Thymus (tissue), 11 donors: ENCODE results near the gene HOXB13. TPM values are rescaled to one million over a fixed set of nuclear protein-coding genes. Genes with fewer than 3 reads are reported as not detected.

ENCODE experiments used
- DNase-seq, 9 donors: peaks; one replicate each; pipeline ENCODE4 v3.0.0-alpha.2; 2013; ENCODE audit warnings: low spot score in 9 of 9, low read depth in 6 of 9, missing footprints in 1 of 9
- H3K27ac ChIP-seq, 2 donors: one replicate each; pipeline ENCODE4 v1.5.1; 2013; ENCODE audit warnings: control low read depth in 1 of 2, low read depth in 1 of 2, low read length in 1 of 2, mild to moderate bottlenecking in 1 of 2, moderate library complexity in 1 of 2
- H3K27me3 ChIP-seq, 2 donors: one replicate each; pipeline ENCODE4 v1.5.1; 2013; ENCODE audit warnings: low read length in 1 of 2; ENCODE audit not compliant: control insufficient read depth in 2 of 2, insufficient read depth in 1 of 2
- H3K36me3 ChIP-seq, 2 donors: one replicate each; pipeline ENCODE4 v1.5.1; 2013; ENCODE audit warnings: low read length in 1 of 2, mild to moderate bottlenecking in 1 of 2, moderate library complexity in 1 of 2; ENCODE audit not compliant: control insufficient read depth in 2 of 2, insufficient read depth in 2 of 2
- H3K4me1 ChIP-seq, 2 donors: one replicate each; pipeline ENCODE4 v1.5.1; 2013; ENCODE audit warnings: low read length in 2 of 2; ENCODE audit not compliant: control insufficient read depth in 2 of 2, insufficient read depth in 2 of 2
- H3K4me3 ChIP-seq, 2 donors: one replicate each; pipeline ENCODE4 v1.5.1; 2013; ENCODE audit warnings: low read length in 2 of 2, control low read depth in 1 of 2, mild to moderate bottlenecking in 1 of 2
- H3K9me3 ChIP-seq, 2 donors: one replicate each; pipeline ENCODE4 v1.5.1; 2013; ENCODE audit warnings: low read length in 1 of 2, mild to moderate bottlenecking in 1 of 2; ENCODE audit not compliant: control insufficient read depth in 2 of 2, insufficient read depth in 1 of 2
- WGBS: extraction: QIAGEN DNeasy Blood & Tissue Kit; methylation state at CpG from one replicate; pipeline ENCODE4 v1.1.7; 2013; 5-methylcytosine and 5-hydroxymethylcytosine counted together
- polyA plus RNA-seq: library from polyadenylated mRNA; stranded (reverse); fragments of 200-250 nt; gene quantifications from one replicate; pipeline ENCODE4 v1.2.3, GENCODE V29; 2013
- total RNA-seq: library from RNA; stranded (reverse); fragments of 120-200 nt; gene quantifications from one replicate; pipeline ENCODE4 v1.2.4, GENCODE V29; 2013
- donor health status: healthy.

Gene HOXB13
- total and polyA plus RNA-seq, 2 donors, result 0.24 to 0.32 TPM

DNA sequence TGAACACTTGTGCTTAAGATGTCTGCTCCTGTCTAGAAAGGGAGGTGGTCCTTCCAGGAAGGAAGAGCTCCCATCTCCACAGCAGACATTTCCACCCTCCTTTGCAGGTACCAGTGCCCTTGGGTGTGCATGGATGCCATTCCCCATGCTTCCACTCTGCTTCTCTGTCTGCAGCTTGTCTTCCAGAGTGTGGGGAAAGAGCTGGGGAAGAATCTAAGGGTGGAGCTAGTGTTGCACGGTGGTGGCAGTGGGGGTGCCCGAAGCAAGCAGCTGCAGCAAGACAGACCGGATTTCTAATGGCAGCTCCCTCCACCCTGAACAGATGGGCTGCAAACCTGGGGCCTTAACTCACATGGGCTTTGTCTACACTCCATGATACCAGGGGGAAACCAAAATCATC, 22.6 kb upstream of the HOXB13 start:
- H3K27me3 ChIP-seq, result peaks cover 81 to 100% of the 10 kb centered on the region in 2 donors
- H3K4me1 ChIP-seq, result no peaks in the 10 kb centered on the region
- H3K9me3 ChIP-seq, result peaks cover 2 to 6% of the 10 kb centered on the region in 2 donors
- DNase-seq, result no peak
- no peak overlapping the region for H3K4me3 ChIP-seq
- no peaks in the 10 kb centered on the region for H3K36me3 ChIP-seq
- 4% methylated on average over 3 of the region's 3 CpGs for WGBS
- no peak overlapping the region for H3K27ac ChIP-seq

DNA sequence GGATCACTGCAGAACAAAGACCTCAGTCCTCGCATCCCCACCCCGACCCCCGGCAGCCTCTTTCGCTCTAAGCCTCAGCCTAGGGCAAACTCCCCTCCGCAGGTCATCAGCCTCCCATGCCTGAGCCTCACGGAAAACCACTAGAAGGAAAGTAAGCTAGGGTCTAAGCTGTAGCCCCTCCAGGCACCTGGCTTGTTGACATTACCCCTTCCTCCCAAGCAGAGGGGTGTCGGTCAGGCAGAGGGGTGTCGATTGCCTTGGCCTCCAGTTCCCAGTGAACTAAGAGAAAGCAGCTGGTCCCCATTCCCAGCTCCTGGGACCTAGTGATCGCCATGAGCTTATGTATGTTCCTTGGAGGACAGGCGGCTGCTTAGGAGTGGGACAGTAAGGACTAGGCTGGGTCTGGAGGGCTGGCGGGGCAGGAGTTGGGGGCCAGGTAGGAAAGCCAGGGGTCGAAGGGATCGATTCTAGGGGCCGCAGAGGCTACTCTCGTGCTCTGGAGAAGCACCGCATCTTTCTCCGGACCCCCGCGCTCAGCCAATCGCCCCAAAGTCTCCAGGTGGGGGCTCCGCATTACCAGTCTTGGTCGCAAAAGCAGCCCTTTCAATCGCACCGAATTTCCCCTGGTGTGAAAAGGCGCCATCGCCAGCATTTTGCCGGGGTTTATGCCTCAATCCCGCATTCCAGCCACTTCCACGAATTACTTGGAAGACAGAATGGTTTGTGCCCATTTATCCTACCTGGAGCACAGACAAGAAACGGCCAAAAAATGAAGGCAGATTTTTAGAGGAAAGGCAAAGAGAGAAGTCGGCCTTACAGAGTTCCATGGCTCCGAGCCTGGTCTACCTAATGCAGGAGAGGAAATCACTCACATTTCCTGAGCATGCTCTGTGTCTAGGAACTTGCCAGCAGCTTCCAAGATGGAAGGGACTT, 21.3 kb upstream of the HOXB13 start:
- Histone ChIP-seq H3K4me3 (no peak overlapping the region), H3K27me3 (peaks cover 76 to 100% of the 10 kb centered on the region in 2 donors), H3K27ac (no peak overlapping the region), H3K36me3 (no peaks in the 10 kb centered on the region), H3K9me3 (peaks cover 2 to 6% of the 10 kb centered on the region in 2 donors), H3K4me1 (no peaks in the 10 kb centered on the region)
- DNase-seq, result no peak
- WGBS, result 11% methylated on average over 32 of the region's 32 CpGs

DNA sequence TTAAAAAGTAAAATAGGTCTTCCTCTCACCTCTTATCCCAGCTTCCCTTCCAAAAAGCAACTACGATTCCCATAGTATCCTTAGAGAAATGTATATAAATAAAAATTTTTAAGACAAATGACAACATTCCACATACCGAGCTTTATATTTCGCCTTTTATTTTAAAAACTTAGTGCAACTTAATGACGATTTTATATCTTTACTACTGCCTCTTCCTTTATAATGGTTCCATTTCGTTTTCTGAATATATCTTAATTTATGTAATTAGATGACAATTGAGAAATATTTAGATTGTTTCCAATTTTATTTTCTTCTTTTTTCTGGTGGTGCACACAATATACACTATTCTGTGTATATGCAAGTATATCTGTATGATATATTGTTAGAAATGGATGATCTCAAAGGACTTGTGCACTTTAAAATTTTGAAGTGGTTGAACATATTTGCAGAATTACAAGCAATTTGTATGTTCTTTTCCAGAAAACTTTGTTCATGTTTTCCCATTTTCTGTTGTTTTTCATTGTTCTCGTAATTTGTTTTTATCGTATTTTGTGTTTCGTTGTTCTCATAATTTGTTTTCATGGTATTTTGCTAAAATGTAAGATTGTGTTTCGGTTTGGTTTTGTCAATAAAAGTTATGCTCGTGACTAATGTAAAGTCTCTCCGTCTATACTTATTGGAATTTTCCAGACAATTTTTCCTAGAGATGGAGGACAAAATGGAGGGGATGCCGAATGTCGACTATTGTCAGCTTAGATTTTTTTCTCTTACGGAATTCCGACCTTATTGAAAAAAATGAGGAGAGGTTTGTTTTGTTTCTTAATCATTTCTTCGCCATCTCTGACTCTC, 20.4 kb upstream of the HOXB13 start:
- 25% methylated on average over 16 of the region's 16 CpGs for WGBS
- H3K4me3 ChIP-seq, result no peak overlapping the region
- H3K9me3 ChIP-seq, result peaks cover 2 to 6% of the 10 kb centered on the region in 2 donors
- H3K36me3 ChIP-seq, result no peaks in the 10 kb centered on the region
- DNase-seq, result no peak
- H3K27me3 ChIP-seq, result peaks cover 76 to 100% of the 10 kb centered on the region in 2 donors
- H3K4me1 ChIP-seq, result no peaks in the 10 kb centered on the region
- no peak overlapping the region for H3K27ac ChIP-seq

DNA sequence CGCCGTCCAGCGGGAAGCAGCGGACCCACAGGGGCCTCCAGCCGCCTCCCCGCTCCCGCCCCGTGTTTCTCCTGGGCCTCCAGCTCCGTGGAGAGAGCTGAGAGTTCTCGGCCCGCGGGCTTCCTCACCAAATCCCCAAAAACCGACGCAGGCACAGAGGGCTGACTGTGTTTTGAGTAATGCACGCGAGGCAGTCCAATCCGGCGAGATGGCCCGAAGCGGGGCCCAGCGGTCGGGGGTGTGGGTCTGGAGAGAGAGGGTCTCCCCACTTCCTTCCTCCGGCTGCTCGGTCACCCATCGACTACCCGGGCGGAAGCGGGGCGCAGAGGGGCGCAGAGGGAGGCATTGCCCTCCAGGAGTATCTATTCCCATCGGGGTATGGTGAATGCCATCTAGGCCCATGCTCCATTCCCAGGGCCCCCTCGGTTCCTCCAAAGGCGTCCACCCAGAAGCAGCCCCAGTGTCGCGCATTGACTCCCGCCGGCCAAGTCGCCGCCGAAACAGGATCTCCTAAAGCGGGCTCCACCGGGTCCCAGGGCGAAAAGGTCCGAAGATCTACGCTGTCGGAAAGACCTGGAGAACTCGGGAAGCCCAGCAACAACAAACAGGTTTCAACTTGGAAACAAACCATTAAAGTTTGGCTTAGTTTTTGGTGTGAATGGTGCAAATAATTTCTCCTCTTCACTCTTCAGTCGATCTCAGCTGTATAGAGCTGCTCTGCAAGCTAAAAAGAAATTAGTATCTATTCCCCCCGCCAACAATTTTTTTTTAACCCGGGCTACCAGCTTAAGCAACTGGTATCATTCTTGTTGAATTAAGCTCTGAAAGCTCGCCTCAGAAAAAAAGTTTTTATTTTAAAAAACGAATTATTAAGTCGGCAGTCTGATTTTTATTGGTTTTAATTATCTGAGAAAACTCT, 19.2 kb upstream of the HOXB13 start:
- DNase-seq, result no peak
- Histone ChIP-seq H3K4me1 (no peaks in the 10 kb centered on the region), H3K27ac (no peak overlapping the region), H3K4me3 (no peak overlapping the region), H3K9me3 (peaks cover 2 to 6% of the 10 kb centered on the region in 2 donors), H3K27me3 (peaks cover 74 to 100% of the 10 kb centered on the region in 2 donors), H3K36me3 (no peaks in the 10 kb centered on the region)
- 10% methylated on average over 53 of the region's 53 CpGs for WGBS

DNA sequence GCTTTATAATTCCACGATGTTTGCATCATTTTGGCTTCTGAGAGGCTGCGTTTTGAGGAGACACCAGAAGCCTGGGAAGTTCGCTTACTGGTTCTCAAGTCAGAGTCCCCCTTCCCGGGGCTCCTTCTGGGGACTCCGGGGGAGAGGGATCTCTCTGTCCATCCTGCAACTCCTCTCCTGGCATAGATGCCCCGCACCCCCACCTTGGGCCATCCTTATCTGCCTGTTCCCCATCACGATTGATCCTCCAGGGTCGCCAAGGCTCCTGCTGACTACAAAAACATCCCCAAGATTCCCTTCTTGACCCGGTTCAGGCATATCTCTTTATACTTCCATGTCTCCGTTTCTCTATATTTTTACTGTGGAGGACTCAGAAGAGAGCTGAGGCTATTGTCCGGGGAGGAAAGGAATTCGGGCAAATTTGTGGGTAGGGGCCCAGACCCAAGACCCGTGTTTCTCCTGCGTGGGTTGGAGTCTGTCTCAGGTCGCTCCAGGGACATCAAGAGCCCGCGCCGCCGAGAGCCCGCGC, 18.4 kb upstream of the HOXB13 start:
- no peaks in the 10 kb centered on the region for H3K36me3 ChIP-seq
- H3K27me3 ChIP-seq, result peaks cover 73 to 100% of the 10 kb centered on the region in 2 donors

DNA sequence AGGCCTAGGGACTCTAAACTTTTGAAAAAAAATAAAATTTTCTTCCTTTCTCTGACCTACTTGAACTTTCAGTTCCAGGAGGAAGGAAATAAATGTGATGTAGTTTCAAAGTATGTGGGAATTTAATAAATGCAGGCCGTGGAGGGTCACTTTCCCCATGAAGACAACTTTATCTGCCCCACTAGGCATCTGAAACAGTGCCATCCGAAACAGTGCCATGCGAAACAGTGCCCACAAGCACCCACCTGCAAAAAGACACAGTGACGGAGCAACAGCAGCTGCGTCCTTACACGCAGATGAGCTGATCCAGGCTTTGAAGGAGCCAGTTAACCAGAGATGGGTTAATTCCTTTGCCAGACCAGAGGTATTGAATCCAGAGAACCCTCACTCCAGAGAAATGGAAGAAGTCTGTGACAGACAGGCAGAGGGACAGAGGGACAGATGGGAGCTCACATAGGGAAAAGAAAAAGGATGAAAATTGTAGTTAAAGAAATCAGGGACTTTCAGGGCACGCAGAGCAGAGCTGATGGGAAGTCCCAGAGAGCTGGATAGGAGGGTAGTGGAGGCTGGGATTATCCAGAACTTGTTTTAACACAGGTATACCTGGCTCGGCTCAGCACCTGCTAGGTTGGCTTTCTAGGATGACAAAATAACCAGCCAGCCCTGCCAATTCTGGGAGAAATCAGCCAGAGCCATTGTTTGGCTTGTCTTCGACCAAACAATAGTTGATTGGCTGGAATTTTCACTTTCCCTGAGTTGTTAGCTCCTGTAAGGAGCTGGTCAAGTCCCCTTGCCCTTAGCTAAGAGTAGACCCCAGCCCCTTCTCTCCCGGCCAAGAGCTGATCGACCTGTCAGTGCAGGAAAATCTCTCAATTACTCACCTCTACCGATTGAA, 17.1 kb upstream of the HOXB13 start:
- WGBS, result 16% methylated on average over 12 of the region's 12 CpGs
- no peak overlapping the region for H3K27ac ChIP-seq
- peaks cover 2 to 6% of the 10 kb centered on the region in 2 donors for H3K9me3 ChIP-seq
- peaks cover 69 to 100% of the 10 kb centered on the region in 2 donors for H3K27me3 ChIP-seq
- no peak overlapping the region for H3K4me3 ChIP-seq
- no peaks in the 10 kb centered on the region for H3K4me1 ChIP-seq
- DNase-seq, result no peak
- no peaks in the 10 kb centered on the region for H3K36me3 ChIP-seq

More for the DNA sequence above, 18.4 kb upstream of the HOXB13 start:
- DNase-seq, result no peak
- Histone ChIP-seq H3K9me3 (peaks cover 2 to 6% of the 10 kb centered on the region in 2 donors), H3K4me3 (no peak overlapping the region), H3K27ac (no peak overlapping the region), H3K4me1 (no peaks in the 10 kb centered on the region)
- WGBS, result 5% methylated on average over 21 of the region's 21 CpGs

DNA sequence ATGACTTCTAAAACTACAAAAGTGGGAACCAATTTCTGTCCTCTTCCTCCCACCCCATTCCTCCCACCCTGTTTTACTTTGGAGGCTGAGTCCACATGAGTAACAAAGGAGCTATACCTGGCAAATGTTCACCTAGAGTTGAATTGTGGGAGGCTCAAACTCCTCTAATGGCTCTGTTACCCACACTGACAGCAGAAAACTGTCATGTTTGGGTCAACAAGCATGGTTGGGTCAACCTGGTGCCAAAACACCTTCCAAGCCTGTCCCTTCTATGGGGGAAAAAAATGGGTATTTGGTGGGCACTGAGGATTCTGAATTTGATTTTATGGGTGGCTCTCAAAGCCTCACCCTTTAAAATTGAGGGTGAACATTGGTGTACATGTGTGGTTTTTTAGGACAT, 12.0 kb upstream of the HOXB13 start:
- DNase-seq, result no peak

More for the DNA sequence above, 12.0 kb upstream of the HOXB13 start:
- Histone ChIP-seq H3K4me3 (no peak overlapping the region), H3K9me3 (peaks cover 0 to 6% of the 10 kb centered on the region in 2 donors), H3K4me1 (no peaks in the 10 kb centered on the region), H3K36me3 (no peaks in the 10 kb centered on the region), H3K27ac (no peak overlapping the region), H3K27me3 (peaks cover 79 to 100% of the 10 kb centered on the region in 2 donors)
